Neural cell (in vitro differentiated cells): ENCODE data around the gene PM20D2.

Experiments
- EZH2 ChIP-seq: fragments of 200-600, 300-800 bp; shearing (Covaris generic), sonication (generic); IDR thresholded peaks from 2 replicates; pipeline ENCODE4 v1.6.1; 2014; ENCODE audit warnings: antibody characterized with exemption, low read length, borderline replicate concordance, mild to moderate bottlenecking; ENCODE audit not compliant: insufficient read depth, poor library complexity, severe bottlenecking
- POLR2AphosphoS5 ChIP-seq: IDR thresholded peaks from 2 replicates; pipeline ENCODE4 v1.6.1; 2012
- TAF1 ChIP-seq: IDR thresholded peaks from 2 replicates; pipeline ENCODE4 v1.6.1; 2012; ENCODE audit warnings: low read depth
- TF ChIP-seq, protein P1 (sequence below): fragments of 450-650 bp; IDR thresholded peaks from 2 replicates; pipeline ENCODE4 v1.5.1; 2014; ENCODE audit warnings: antibody characterized with exemption, mild to moderate bottlenecking, moderate library complexity; ENCODE audit not compliant: poor library complexity, severe bottlenecking
- TF ChIP-seq, protein P2 (sequence below): IDR thresholded peaks from 2 replicates; pipeline ENCODE4 v1.6.1; 2012; ENCODE audit warnings: borderline replicate concordance

DNA sequence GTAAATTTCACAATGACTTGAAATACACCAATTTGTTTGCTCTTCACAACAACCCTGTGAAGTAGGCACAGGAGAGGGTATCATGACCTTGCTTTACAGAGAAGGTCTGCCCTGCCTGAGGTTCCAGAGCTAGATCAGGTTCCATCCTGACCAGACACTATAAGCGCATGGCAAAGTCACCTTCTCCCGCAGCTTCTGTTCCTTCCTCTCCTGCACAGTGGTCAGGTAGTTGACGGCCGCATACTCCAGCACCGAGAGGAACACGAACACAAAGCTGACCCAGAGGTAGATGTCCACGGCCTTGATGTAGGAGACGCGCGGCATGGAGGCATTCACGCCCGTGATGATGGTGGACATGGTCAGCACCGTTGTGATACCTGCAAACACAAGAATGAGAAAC, 34.3 kb downstream of the PM20D2 start:
- TF ChIP-seq, protein P1, sequence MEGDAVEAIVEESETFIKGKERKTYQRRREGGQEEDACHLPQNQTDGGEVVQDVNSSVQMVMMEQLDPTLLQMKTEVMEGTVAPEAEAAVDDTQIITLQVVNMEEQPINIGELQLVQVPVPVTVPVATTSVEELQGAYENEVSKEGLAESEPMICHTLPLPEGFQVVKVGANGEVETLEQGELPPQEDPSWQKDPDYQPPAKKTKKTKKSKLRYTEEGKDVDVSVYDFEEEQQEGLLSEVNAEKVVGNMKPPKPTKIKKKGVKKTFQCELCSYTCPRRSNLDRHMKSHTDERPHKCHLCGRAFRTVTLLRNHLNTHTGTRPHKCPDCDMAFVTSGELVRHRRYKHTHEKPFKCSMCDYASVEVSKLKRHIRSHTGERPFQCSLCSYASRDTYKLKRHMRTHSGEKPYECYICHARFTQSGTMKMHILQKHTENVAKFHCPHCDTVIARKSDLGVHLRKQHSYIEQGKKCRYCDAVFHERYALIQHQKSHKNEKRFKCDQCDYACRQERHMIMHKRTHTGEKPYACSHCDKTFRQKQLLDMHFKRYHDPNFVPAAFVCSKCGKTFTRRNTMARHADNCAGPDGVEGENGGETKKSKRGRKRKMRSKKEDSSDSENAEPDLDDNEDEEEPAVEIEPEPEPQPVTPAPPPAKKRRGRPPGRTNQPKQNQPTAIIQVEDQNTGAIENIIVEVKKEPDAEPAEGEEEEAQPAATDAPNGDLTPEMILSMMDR = no peak
- TF ChIP-seq EZH2 (no peak), TAF1 (no peak), POLR2AphosphoS5 (no peak)
- TF ChIP-seq, protein P2, sequence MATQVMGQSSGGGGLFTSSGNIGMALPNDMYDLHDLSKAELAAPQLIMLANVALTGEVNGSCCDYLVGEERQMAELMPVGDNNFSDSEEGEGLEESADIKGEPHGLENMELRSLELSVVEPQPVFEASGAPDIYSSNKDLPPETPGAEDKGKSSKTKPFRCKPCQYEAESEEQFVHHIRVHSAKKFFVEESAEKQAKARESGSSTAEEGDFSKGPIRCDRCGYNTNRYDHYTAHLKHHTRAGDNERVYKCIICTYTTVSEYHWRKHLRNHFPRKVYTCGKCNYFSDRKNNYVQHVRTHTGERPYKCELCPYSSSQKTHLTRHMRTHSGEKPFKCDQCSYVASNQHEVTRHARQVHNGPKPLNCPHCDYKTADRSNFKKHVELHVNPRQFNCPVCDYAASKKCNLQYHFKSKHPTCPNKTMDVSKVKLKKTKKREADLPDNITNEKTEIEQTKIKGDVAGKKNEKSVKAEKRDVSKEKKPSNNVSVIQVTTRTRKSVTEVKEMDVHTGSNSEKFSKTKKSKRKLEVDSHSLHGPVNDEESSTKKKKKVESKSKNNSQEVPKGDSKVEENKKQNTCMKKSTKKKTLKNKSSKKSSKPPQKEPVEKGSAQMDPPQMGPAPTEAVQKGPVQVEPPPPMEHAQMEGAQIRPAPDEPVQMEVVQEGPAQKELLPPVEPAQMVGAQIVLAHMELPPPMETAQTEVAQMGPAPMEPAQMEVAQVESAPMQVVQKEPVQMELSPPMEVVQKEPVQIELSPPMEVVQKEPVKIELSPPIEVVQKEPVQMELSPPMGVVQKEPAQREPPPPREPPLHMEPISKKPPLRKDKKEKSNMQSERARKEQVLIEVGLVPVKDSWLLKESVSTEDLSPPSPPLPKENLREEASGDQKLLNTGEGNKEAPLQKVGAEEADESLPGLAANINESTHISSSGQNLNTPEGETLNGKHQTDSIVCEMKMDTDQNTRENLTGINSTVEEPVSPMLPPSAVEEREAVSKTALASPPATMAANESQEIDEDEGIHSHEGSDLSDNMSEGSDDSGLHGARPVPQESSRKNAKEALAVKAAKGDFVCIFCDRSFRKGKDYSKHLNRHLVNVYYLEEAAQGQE = no peak
